HCT116 (cell line): ENCODE data around the gene ZNF436. TPM values are rescaled to one million over a fixed set of nuclear protein-coding genes. Genes with fewer than 3 reads are reported as not detected.

ENCODE experiments used
- ATAC-seq: fragments of 200-7000 bp; cut with Tn5 transposase; 2 replicates; pipeline ENCODE4 v1.9.1; 2020; ENCODE audit warnings: mild to moderate bottlenecking, moderate library complexity
- BruUV-seq: library from RNA; stranded (reverse); fragments of 400-500 nt; replicated peaks from 2 replicates; lab custom pipeline; 2021; lab: Mats Ljungman, UMichigan
- CTCF ChIA-PET: fragments of 300-600 bp; sonication (Branson Sonifier 250); formaldehyde crosslinking; loops from one replicate; lab custom pipeline; 2021; ENCODE audit warnings: antibody characterized with exemption; lab: Charles Lee
- POLR2A ChIA-PET: fragments of 300-600, 350-600 bp; sonication (Branson Sonifier 250); formaldehyde crosslinking; loops from one replicate; lab custom pipeline; 2021; ENCODE audit warnings: antibody characterized with exemption; lab: Charles Lee
- RAD21 ChIA-PET, 2 experiments: fragments of 300-600 bp; sonication (Branson Sonifier 250); formaldehyde crosslinking; loops; one replicate each; lab custom pipeline; 2023; ENCODE audit warnings: low total read pairs in 2 of 2; ENCODE audit not compliant: uncharacterized antibody in 2 of 2, unreplicated experiment in 2 of 2, low non-redundant PET in 1 of 2; lab: Charles Lee
- DNase-seq: peaks from one replicate; pipeline ENCODE4 v3.0.0-alpha.2; 2010; ENCODE audit warnings: low read depth, low spot score
- H2AFZ ChIP-seq: fragments of 200-600 bp; shearing (Covaris generic), sonication (generic); 2 replicates; pipeline ENCODE4 v1.6.1; 2017; ENCODE audit warnings: low read depth, mixed run types, mixed read lengths, antibody characterized with exemption, low read length; ENCODE audit not compliant: poor library complexity, severe bottlenecking
- H3K27ac ChIP-seq: 2 replicates; pipeline ENCODE4 v1.5.1; 2012; ENCODE audit warnings: low read depth, low read length
- H3K27me3 ChIP-seq: fragments of 200-600 bp; sonication (generic); 2 replicates; pipeline ENCODE4 v1.6.1; 2016; ENCODE audit warnings: mixed run types, low read length, mixed read lengths; ENCODE audit not compliant: insufficient read depth
- H3K36me3 ChIP-seq, 2 experiments: fragments of 200-500 bp in 1 of 2; fragments of 200-600 bp in 1 of 2; sonication (Bioruptor generic) in 1 of 2; sonication (generic) in 1 of 2; 2 replicates each; pipeline versions ENCODE4 v1.5.1 to v1.6.1; 2014 to 2016; ENCODE audit warnings: low read length in 2 of 2, inconsistent platforms in 1 of 2, mixed read lengths in 1 of 2, mixed run types in 1 of 2; ENCODE audit not compliant: insufficient read depth in 2 of 2, control insufficient read depth in 1 of 2
- H3K4me1 ChIP-seq, 2 experiments: fragments of 200-600 bp in 1 of 2; sonication (generic) in 1 of 2; 2 replicates each; pipeline versions ENCODE4 v1.5.1 to v1.6.1; 2012 to 2017; ENCODE audit warnings: low read length in 2 of 2, inconsistent platforms in 1 of 2, mild to moderate bottlenecking in 1 of 2, mixed read lengths in 1 of 2, mixed run types in 1 of 2, moderate library complexity in 1 of 2; ENCODE audit not compliant: insufficient read depth in 2 of 2, control insufficient read depth in 1 of 2
- H3K4me2 ChIP-seq: fragments of 200-600 bp; sonication (generic); 2 replicates; pipeline ENCODE4 v1.6.1; 2017; ENCODE audit warnings: mixed run types, low read length, mixed read lengths
- H3K4me3 ChIP-seq, 2 experiments: fragments of 200-600 bp in 1 of 2; sonication (generic) in 1 of 2; replicated peaks in 1 of 2; 2 replicates each; pipeline ENCODE4 v1.5.1; 2011 to 2016; ENCODE audit warnings: low read length in 2 of 2, control low read depth in 1 of 2, low read depth in 1 of 2, mild to moderate bottlenecking in 1 of 2, mixed read lengths in 1 of 2, mixed run types in 1 of 2
- H3K79me2 ChIP-seq: fragments of 200-600 bp; sonication (generic); 2 replicates; pipeline ENCODE4 v1.6.1; 2017; ENCODE audit warnings: mild to moderate bottlenecking, mixed run types, low read length, moderate library complexity, mixed read lengths; ENCODE audit not compliant: insufficient read depth
- H3K9ac ChIP-seq: fragments of 200-600 bp; sonication (generic); 2 replicates; pipeline ENCODE4 v1.6.1; 2016; ENCODE audit warnings: low read length, mixed read lengths
- H3K9me2 ChIP-seq: fragments of 200-600 bp; sonication (generic), shearing (Covaris generic); 2 replicates; pipeline ENCODE4 v1.6.1; 2017; ENCODE audit warnings: mixed run types, mild to moderate bottlenecking, moderate library complexity; ENCODE audit not compliant: insufficient read depth
- H3K9me3 ChIP-seq, 2 experiments: fragments of 200-500 bp in 1 of 2; fragments of 200-600 bp in 1 of 2; sonication (Bioruptor generic) in 1 of 2; sonication (generic) in 1 of 2; 2 replicates each; pipeline ENCODE4 v1.6.1; 2014 to 2017; ENCODE audit warnings: low read length in 2 of 2, mixed read lengths in 2 of 2, inconsistent platforms in 1 of 2, low read depth in 1 of 2, mild to moderate bottlenecking in 1 of 2, mixed run types in 1 of 2, moderate library complexity in 1 of 2; ENCODE audit not compliant: control insufficient read depth in 1 of 2, insufficient read depth in 1 of 2
- H4K20me1 ChIP-seq: fragments of 200-600 bp; sonication (generic), shearing (Covaris generic); 2 replicates; pipeline ENCODE4 v1.6.1; 2017; ENCODE audit warnings: mixed run types, mild to moderate bottlenecking, moderate library complexity; ENCODE audit not compliant: insufficient read depth
- ELF1 ChIP-seq: IDR thresholded peaks from 2 replicates; pipeline ENCODE4 v1.6.1; 2012; ENCODE audit warnings: low read depth, borderline replicate concordance
- FOSL1 ChIP-seq: IDR thresholded peaks from 2 replicates; pipeline ENCODE4 v1.6.1; 2012; ENCODE audit warnings: low read depth
- JUND ChIP-seq: IDR thresholded peaks from 2 replicates; pipeline ENCODE4 v1.6.1; 2012
- POLR2A ChIP-seq: IDR thresholded peaks from 2 replicates; pipeline ENCODE4 v1.7.0; 2011; ENCODE audit warnings: borderline replicate concordance; ENCODE audit not compliant: insufficient read depth, insufficient read length; ENCODE audit errors: extremely low read depth
- RAD21 ChIP-seq: IDR thresholded peaks from 2 replicates; pipeline ENCODE4 v1.6.1; 2012; ENCODE audit warnings: low read depth, mild to moderate bottlenecking
- SP1 ChIP-seq: IDR thresholded peaks from 2 replicates; pipeline ENCODE4 v1.6.1; 2012; ENCODE audit warnings: low read depth
- TCF7L2 ChIP-seq: IDR thresholded peaks from 2 replicates; pipeline ENCODE4 v1.7.0; 2011; ENCODE audit warnings: borderline replicate concordance, inconsistent platforms; ENCODE audit not compliant: insufficient read depth, insufficient read length; ENCODE audit errors: extremely low read depth
- intact Hi-C: fragments of 100-400 bp; cut with micrococcal nuclease; formaldehyde crosslinking; loops from 2 replicates; pipeline ENCODE4 v1.10.0; 2022
- total RNA-seq: library from RNA; stranded (reverse); gene quantifications from one replicate; pipeline ENCODE4 v1.2.1, GENCODE V29; 2021; ENCODE audit not compliant: unreplicated experiment
- TF ChIP-seq, protein P1 (sequence below): IDR thresholded peaks from 2 replicates; pipeline ENCODE4 v1.6.1; 2012
- TF ChIP-seq, protein P2 (sequence below), 3 experiments: fragments of 200-600 bp in 1 of 3; sonication (generic) in 1 of 3; IDR thresholded peaks in 2 of 3; conservative IDR thresholded peaks in 1 of 3; 2 replicates each; pipeline ENCODE4 v1.5.1; 2012 to 2017; ENCODE audit warnings: low read depth in 2 of 3, low read length in 2 of 3, antibody characterized with exemption in 1 of 3, borderline replicate concordance in 1 of 3, control low read depth in 1 of 3, mild to moderate bottlenecking in 1 of 3, mixed read lengths in 1 of 3, mixed run types in 1 of 3, moderate library complexity in 1 of 3; ENCODE audit not compliant: insufficient read depth in 1 of 3
- TF ChIP-seq, protein P3 (sequence below): IDR thresholded peaks from 2 replicates; pipeline ENCODE4 v1.6.1; 2012; ENCODE audit warnings: low read depth
- TF ChIP-seq, protein P4 (sequence below): IDR thresholded peaks from 2 replicates; pipeline ENCODE4 v1.6.1; 2011; ENCODE audit warnings: mild to moderate bottlenecking, low read length, moderate library complexity; ENCODE audit not compliant: insufficient replicate concordance; ENCODE audit errors: extremely low read depth
- TF ChIP-seq, protein P5 (sequence below): IDR thresholded peaks from 2 replicates; pipeline ENCODE4 v1.6.1; 2012

Gene ZNF436
- total RNA-seq, 1 experiment from 2014 or later = 8.1 TPM

DNA sequence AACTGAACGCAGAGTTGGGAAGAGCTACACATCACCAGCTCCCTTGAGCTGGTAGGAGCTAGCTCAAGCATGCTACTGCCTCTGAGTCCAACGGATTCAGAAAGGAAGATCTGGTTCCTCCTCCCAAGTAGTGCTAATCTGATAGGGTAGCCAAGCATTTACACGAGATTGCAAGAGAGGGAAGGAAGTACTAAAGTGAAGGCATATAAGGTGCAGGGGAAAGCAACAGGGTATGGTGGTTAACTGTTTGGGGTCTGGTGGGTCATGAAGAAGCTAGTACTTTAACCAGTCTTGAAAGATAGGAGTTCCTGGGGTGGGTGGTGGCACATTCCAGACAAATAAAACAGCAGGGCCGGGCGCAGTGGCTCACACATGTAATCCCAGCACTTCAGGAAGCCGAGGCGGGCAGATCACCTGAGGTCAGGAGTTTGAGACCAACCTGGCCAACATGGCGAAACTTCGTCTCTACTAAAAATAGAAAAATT, 20.2 kb upstream of the ZNF436 start:
- CTCF ChIA-PET = interaction anchor here (1.8 kb wide), 1 partner anchor 14 kb away, joined by 5 read pairs; no protein-coding TSS in a partner anchor
- Histone ChIP-seq H3K79me2 (no peaks in the 10 kb centered on the region), H3K4me2 (no peak overlapping the region), H3K27ac (no peak overlapping the region), H3K4me3 (no peak overlapping the region), H3K9me2 (no peaks in the 10 kb centered on the region), H3K36me3 (no peaks in the 10 kb centered on the region), H3K9ac (no peak overlapping the region), H2AFZ (no peak overlapping the region), H4K20me1 (no peaks in the 10 kb centered on the region), H3K4me1 (peaks cover 0 to 19% of the 10 kb centered on the region in 2 experiments; a peak in 2 of 4 replicates), H3K9me3 (no peaks in the 10 kb centered on the region), H3K27me3 (no peaks in the 10 kb centered on the region)
- POLR2A ChIA-PET = interaction anchor here (1.3 kb wide), 1 partner anchor 46 kb away, joined by 4 read pairs; the partner anchor contains the start of gene HNRNPR
- intact Hi-C loops = no loop called here
- BruUV-seq = no TSS peak
- ATAC-seq = no peak
- TF ChIP-seq JUND = no peak
- TF ChIP-seq, protein P1, sequence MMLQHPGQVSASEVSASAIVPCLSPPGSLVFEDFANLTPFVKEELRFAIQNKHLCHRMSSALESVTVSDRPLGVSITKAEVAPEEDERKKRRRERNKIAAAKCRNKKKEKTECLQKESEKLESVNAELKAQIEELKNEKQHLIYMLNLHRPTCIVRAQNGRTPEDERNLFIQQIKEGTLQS = no peak
- no peak for TF ChIP-seq FOSL1
- TF ChIP-seq RAD21 = no peak
- TF ChIP-seq SP1 = no peak
- TF ChIP-seq ELF1 = no peak
- no peak for TF ChIP-seq POLR2A
- TF ChIP-seq, protein P2, sequence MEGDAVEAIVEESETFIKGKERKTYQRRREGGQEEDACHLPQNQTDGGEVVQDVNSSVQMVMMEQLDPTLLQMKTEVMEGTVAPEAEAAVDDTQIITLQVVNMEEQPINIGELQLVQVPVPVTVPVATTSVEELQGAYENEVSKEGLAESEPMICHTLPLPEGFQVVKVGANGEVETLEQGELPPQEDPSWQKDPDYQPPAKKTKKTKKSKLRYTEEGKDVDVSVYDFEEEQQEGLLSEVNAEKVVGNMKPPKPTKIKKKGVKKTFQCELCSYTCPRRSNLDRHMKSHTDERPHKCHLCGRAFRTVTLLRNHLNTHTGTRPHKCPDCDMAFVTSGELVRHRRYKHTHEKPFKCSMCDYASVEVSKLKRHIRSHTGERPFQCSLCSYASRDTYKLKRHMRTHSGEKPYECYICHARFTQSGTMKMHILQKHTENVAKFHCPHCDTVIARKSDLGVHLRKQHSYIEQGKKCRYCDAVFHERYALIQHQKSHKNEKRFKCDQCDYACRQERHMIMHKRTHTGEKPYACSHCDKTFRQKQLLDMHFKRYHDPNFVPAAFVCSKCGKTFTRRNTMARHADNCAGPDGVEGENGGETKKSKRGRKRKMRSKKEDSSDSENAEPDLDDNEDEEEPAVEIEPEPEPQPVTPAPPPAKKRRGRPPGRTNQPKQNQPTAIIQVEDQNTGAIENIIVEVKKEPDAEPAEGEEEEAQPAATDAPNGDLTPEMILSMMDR (IDR thresholded peaks at IDR 0.05 in 2 of 3, conservative IDR thresholded peaks at IDR 0.05 in 1 of 3; ENCODE audit: borderline replicate concordance in 1 of 3, insufficient read depth in 1 of 3, low read depth in 2 of 3, low read length in 2 of 3) = no peak
- TF ChIP-seq, protein P3, sequence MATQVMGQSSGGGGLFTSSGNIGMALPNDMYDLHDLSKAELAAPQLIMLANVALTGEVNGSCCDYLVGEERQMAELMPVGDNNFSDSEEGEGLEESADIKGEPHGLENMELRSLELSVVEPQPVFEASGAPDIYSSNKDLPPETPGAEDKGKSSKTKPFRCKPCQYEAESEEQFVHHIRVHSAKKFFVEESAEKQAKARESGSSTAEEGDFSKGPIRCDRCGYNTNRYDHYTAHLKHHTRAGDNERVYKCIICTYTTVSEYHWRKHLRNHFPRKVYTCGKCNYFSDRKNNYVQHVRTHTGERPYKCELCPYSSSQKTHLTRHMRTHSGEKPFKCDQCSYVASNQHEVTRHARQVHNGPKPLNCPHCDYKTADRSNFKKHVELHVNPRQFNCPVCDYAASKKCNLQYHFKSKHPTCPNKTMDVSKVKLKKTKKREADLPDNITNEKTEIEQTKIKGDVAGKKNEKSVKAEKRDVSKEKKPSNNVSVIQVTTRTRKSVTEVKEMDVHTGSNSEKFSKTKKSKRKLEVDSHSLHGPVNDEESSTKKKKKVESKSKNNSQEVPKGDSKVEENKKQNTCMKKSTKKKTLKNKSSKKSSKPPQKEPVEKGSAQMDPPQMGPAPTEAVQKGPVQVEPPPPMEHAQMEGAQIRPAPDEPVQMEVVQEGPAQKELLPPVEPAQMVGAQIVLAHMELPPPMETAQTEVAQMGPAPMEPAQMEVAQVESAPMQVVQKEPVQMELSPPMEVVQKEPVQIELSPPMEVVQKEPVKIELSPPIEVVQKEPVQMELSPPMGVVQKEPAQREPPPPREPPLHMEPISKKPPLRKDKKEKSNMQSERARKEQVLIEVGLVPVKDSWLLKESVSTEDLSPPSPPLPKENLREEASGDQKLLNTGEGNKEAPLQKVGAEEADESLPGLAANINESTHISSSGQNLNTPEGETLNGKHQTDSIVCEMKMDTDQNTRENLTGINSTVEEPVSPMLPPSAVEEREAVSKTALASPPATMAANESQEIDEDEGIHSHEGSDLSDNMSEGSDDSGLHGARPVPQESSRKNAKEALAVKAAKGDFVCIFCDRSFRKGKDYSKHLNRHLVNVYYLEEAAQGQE = no peak
- no peak for TF ChIP-seq TCF7L2
- TF ChIP-seq, protein P4, sequence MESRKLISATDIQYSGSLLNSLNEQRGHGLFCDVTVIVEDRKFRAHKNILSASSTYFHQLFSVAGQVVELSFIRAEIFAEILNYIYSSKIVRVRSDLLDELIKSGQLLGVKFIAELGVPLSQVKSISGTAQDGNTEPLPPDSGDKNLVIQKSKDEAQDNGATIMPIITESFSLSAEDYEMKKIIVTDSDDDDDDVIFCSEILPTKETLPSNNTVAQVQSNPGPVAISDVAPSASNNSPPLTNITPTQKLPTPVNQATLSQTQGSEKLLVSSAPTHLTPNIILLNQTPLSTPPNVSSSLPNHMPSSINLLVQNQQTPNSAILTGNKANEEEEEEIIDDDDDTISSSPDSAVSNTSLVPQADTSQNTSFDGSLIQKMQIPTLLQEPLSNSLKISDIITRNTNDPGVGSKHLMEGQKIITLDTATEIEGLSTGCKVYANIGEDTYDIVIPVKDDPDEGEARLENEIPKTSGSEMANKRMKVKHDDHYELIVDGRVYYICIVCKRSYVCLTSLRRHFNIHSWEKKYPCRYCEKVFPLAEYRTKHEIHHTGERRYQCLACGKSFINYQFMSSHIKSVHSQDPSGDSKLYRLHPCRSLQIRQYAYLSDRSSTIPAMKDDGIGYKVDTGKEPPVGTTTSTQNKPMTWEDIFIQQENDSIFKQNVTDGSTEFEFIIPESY = no peak
- TF ChIP-seq, protein P5, sequence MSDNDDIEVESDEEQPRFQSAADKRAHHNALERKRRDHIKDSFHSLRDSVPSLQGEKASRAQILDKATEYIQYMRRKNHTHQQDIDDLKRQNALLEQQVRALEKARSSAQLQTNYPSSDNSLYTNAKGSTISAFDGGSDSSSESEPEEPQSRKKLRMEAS = no peak
- RAD21 ChIA-PET = no interaction called here
- DNase-seq = no peak
